DMS 273 (cell line): ENCODE data around the gene RSU1.
"Not testable (repeated sequence)": the region's sequence is repeated elsewhere in the genome, so short reads cannot be mapped to it uniquely, and the experiment has no call there.

ENCODE experiments used
- DNase-seq: peaks from one replicate; lab custom pipeline; 2025; ENCODE audit not compliant: unreplicated experiment; lab: John Stamatoyannopoulos, UW

Gene RSU1

DNA sequence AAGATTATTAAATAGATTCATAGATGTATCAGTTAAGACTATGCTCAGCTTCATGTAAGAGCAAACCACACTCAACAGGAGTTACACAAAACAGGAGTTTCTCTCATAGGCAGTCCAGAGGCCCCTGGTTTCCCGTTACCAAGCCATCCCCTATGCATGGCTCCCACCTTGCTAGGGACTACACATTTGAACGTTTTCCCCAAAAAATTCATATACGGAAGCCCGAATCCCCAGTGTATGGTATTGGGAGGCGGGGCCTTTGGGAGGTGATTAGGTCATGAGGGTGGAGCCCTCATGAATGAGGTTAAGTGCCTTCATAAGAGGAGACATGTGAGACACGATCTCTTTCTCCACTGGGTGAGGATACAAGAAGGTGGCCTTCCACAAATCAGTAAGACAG lies 29.1 kb downstream of the RSU1 start:
- DNase-seq = no peak

DNA sequence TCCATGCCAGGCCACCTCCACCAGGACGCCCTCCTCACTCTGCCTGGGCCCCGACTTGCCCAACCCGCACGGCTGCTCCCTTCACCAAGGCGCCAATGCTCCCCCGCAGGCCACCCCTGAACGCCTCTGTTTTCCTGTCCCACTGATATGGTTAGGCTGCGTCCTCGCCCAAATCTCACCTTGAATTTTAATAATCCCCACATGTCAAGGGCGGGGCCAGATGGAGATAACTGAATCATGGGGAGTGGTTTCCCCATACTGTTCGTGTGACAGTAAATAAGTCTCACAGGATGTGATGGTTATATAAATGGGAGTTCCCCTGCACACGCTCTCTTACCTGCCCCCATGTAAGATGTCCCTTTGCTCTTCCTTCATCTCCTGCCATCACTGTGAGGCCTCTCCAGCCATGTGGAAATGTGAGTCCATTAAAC lies 29.8 kb downstream of the RSU1 start:
- no peak for DNase-seq

DNA sequence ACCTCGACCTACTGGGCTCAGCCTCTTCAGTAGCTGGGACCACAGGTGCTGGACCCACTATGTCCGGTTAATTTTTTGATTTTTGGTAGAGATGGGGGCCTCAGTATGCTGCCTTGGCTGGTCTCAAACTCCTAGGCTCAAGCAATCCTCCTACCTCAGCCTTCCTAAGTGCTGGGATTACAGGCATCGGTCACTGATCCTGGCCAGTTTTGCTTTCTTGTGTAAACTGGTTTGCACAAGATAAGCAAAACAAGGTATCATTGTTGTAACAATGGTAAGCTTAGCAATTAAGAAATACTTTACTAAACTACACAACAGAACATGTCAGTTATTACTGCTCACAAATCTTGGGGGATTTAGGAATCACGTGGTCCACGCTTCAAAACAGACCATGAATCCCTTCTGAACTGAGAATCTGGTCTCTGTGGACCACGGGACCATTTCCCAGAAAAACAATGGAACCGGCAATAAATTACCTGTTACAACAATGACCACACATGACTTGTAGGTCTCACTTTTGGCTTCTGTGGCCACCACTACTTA lies 36.8 kb downstream of the RSU1 start:
- DNase-seq = no peak

DNA sequence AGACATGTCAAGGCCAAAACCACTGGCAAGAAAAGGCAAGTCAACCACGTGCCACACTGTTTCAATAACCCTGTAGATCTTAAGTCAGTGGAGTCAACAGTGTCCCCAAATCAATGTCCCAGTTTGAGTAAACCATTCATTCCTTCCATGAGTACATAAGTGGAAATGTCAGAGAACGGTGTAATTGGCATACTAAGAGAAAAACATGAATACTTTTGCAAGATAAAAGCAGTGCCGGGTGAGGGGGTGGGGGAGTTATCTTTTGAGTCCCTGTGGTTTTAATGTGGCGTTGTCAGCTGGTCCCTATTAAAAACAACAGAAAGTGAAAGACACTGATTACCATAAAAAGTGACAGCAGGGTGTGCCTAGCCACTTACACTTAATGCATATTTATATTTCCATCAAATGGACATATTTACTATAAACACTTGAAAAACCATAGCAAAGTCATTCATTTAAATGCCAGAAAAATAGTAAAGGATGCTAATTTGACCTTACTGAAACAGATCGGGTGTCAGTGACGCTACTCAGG lies 37.8 kb downstream of the RSU1 start:
- DNase-seq = no peak

DNA sequence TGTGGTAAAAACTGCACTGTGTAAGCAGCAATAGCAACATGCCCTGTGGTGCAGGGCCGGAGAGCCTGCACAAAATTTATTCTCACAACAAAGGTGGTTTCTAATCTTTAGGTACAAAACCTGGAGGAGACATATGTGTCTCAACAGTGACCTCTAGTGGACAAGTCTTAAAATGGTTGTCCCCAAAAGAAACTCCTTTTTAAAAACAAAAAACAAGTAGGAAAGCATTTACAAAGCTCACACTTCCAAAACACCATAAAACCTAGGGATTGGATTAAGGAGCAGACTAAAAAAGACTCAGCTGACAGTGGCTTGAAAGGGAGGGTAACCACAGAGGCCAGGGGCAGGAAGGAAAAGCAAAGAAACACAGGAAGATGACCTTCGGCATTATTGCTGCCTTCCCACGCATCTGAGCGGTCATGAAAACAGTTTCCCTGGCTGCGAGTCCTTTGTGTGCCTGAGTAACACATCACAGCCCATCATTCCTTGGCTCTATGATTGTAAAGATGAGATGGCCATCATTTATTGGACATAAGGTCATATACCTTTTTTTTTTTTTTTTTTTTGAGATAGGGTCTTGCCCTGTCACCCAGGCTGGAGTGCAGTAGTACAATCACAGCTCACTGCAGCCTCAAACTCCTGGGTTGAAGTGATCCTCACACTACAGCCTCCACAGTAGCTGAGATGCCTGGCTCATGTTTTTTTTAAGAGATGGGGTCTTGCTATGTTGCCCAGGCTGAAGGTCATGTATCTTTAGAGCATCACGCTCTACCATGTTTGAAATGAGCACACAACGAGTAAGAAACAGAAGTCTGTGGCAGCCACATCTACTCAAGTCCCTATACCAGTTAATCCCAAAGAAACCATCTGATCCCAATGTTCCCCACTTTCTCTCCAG lies 39.5 kb downstream of the RSU1 start:
- DNase-seq = peak; percentile 64

DNA sequence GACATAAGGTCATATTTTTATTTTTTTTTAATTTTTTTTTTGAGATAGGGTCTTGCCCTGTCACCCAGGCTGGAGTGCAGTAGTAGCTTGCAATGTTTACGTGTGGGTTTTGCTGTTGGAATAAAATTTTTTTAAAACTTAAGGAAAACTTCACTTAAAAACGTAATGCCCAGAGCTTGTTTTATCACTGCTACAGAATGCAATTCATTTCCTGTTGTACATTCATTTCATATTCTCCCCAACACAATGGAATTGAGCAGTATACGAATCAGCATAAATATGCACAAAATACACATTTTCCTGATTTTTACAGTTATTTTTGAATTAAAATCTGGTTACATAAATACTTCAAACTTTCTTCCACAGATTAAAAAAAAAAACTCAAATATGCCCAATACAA lies 40.3 kb downstream of the RSU1 start:
- DNase-seq = no peak

DNA sequence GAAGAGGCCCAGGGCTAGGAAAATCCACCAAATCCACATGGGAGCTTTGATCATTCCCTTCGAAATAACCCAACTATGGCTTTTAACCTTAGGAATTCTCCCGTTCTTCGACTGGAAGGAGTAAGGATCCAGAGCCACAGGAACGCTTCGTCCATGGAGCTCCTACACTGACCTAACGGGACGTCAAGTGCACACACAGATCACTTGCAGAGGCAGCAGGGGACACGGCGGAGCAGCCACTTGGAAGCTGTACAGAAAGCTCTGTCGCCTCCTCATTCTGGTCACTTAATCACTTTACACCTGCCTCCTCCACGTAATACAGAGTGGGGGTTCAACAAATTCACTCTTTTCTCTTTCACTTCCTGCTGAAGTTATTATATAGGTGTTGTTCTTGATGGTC lies 43.9 kb downstream of the RSU1 start:
- DNase-seq = no peak

DNA sequence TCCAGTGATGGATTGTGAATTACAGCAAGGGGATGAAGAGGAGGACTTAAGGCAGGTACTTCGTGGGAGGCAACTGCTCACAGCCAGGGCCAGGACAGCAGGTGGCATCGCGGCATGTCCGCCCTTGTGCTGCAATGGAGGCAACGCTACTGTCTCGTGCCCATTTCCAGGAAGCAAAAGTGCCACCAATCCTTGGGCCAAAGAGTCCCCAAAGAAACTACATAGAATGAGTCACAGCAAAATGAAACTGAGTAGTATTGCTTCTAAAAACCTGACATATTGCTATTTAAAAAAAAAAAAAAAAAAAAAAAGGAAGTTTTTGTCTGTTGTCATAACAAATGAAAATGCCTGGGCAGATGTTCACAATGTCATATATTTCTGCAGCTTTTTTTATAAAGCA lies 46.6 kb downstream of the RSU1 start:
- DNase-seq = no peak

DNA sequence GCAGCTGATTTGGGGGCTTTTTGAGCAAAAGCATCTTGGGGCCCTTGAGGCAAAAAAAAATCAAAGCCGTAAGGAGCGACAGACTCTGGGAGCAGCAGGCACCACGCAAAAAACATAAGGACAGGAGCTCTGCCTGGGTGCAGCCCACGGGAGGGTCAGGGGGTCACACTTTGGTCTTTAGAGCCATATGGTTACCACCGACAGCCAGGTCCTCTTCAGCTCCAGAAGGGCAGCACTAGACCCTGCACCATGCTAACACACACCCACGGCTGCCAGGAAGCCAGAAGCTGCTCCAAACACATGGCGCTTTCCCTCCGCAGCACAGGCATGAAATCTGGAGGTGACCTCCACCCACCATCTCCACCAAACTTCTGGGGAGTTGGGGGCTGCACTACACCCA lies 47.1 kb downstream of the RSU1 start:
- peak; percentile 0 for DNase-seq

DNA sequence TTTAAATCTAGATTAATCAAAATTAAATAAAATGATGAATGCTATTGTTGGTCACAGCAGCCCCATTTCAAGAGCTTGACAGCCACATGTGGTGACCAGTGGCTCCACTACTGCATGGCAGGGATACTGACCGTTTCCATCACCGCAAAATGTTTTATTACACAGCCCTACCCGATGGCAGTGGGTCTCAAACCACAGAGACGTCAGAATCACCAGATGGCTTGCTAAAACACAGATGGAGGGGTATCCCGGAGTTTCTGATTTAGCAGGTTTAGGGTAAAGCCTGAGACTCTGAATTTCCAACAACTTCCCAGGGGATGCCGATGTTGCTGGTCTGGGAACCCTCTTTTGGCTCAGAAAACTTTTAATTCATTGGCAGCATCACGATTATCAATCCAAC lies 47.9 kb downstream of the RSU1 start:
- DNase-seq = peak; percentile 1

DNA sequence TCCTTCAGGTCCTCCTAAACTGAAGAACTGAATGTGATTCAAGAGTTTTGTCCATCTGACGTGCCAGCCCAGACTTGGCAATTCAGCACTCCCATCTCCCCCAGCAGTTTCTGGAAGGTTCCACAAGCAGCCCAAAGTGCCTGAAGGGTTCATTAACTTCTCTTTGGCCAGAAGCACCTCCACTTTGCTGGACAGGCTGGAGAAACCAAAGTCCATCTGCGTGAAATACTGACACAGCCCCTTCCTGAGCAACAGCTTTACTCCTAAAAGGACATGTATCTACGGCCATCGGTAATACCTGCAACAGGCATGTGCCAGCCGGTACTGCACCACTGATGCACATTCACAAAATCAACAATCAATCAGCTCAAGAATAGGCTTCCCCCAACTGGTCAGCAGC lies 48.5 kb downstream of the RSU1 start:
- no peak for DNase-seq

DNA sequence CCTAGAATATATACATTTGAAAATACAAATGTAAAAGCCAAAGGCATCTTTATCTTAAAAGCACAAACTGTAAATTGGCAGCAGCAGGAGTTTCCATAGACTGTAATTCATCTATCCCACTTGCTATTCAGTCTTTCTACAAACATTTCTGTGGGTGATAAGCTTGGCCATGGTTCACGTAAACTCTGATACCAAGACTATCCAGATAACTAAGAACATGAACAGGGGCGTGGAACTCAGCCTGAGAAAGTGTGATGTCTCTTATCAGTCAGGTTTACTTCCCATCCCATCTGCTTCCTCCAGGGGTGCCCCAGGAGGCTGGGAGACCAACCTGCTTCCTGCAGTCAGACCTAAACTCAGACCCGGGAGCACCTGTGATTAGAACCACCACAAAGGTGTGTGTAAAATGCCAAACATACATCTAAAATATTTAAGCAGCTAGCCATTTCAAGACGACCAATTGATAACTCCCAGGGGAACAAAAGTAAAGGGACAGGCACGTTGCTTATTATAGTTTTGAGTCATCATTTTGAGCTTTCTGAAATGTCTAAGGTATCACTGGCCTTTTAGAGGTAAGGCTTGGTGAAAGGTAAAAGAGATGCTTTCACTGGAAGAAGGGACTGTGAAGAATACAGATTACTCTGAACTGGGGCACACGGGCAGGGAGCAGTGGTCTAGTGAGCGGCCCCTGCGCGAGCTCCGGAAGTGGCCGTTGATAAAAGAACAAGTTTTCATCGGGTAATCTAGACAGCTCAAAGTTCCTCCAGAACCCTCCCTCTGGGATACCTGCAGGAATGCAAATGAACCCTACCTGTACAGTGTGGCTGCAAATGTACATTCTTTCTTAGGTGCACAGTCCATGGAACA lies 51.5 kb downstream of the RSU1 start:
- no peak for DNase-seq

DNA sequence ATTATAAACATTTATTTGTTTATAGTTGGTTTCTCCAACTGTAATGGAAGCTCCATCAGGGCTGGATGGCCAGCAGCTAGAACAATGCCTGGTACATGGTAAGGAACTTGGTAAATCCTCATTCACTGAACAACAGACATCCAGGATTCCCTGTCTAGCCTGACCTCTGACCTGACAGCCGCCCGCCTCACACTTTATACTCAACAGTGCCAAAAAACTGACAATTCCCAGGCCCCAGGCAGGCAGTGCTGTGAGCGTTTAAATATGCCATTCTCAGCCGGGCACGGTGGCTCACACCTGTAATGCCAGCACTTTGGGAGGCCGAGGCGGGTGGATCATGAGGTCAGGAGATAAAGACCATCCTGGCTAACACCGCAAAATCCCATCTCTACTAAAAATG lies 55.9 kb downstream of the RSU1 start:
- no peak for DNase-seq

DNA sequence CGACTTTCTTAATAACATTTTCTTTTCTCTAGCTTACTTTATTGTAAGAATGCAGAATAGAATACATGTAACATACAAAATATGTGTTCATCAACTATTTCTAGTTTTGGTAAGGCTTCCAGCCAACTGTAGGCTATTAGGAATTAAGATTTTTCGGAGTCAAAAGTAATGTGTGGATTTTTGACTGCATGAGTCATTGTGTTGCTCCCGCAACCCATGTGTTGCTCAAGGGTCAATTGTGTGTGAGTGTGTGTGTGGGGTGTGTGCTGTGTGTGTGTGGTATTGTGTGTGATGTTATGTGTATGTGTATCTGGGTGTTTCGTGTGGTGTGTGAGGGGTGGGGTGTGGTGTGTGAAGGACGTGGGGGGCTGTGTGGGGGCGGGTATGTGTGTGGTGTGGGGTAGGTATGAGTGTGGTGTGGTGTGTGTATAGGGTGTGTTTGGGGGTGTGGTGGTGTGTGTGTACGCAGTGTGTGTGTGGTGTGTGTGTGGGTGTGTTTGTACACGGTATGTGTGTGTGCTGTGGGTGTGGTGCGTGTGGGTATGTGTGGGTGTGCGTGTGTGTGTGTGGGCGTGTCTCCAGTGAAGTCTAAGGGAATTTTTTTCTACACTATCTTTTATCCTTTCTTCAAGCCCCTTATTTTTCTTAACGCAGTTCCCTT lies 60.5 kb downstream of the RSU1 start:
- DNase-seq = no peak

DNA sequence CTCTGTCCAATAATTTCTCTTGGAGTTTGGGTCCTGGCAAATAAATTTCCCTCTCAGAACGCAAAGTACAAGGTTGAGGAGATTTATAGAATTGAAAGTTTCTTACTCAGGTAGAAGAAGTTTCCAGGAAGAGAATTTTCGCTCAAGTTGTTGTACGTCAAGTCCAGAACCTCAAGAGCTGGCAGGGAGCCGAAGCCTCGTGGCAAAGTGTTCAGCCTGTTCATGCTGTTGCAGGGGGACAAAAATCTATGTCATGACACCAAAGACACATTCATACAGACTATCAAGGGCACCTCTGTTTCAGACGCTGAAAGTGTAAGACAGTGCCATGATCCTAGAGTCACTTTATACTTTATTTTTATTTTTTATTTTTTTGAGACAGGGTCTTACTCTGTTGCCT lies 62.5 kb downstream of the RSU1 start:
- no peak for DNase-seq

DNA sequence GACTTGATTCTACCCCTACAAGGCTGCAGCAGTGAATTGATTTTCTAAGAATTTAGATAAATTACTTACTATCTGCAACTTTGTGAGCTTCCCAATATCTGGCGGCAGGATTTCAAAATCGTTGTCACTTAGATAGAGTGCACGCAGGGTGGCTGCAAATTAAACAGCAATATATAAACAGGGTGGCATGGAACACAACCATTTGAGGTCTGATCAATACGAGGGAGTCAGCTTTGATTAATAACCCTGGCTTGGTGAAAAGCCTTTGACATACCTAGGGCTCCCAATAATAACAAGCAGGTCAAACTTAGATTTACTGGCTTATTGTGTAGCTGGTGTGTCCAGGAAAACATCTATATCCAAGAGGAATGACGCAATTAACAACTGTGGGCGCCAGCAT lies 64.4 kb downstream of the RSU1 start:
- not testable (repeated sequence) for DNase-seq

DNA sequence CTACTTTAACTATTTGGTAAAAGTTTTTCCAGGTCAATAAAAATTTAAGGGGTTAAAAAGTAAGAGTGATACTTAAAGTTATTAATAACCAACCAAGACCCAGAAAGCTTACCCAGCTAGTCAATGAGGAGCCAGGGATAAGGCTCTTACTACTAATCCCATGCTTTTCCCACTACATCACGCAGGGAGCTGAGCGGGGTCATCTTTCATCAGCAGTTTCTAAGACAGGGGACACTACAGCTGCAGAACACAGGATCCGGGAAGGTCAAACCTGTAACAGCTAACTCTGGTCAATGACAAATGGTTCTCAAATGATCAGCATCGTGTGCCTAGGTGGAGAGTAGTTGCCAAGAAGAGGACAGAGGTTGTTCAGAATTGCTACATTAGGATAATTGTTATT lies 65.1 kb downstream of the RSU1 start:
- DNase-seq = no peak

DNA sequence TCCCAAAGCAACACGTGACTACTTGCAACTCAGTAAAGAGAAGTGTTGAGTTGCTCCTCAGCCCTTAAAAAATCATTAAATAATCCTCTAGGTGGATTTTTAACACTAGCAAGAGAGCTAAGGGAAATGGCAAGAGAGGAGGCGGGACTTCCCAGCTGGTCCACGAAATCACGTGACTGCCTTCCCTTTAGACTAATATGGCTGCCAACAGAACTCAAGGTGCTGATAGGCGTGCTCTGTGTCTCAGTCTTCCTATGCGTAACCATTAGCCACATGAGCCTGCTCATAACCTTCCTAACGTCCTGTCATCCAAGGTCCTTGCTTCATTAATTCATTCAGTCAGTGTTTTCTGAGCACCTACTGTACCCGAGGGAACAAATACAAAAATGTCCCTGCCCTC lies 66.0 kb downstream of the RSU1 start:
- DNase-seq = no peak

DNA sequence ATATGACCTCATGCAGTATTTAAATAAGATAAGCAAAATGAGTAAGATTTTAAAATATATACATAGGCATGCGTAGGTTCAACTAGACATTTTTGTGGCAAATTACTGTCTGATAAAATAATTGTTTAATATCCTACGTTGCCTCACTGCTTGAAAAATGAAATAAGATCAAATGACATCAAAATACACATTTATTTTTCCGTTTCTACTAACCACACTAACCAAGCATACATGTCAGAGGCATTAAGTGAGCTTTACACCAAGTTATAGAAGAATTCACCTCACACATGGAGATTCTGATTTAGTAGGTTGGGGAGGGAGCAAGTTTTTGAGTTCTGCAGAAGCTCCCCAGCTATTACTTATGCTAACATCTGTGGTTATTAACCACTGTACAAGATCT lies 66.8 kb downstream of the RSU1 start:
- no peak for DNase-seq

DNA sequence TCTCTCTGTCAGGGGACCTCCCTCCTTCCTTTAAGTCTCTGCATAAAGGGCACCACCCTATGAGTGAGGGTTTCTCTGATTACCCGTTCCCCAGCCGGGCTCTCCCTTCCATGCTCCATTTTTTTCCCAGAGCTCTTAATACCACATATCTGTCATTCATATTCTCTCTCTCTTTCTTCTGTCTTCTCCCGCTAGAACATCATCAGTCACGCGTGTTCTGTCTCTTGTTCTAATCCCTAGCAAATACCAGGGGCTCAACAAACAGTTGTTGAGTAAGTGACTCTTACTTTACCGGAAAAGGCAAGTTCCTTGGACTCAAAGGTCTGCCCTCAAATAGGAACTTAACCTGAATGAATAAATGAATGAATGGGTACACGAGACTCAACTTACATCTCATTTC lies 68.5 kb downstream of the RSU1 start:
- DNase-seq = no peak

DNA sequence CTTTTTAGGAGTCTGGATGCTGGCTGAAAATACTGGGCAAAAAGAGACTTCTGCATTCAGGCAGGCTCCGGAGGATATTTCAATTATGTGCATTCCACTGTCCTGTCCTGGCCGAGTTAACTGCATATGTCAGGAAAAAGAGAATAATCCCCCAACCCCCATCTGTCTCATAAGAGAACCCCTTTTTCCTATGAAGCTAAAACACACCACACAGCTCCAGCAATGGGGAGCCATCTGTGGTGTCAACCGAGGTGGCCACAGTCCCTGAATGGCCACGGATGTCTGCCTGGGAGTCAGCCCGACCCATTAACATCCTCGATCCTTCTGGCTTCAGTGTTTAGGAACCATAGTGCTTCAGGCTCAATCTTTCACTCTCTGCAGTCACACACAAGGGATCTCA lies 70.4 kb downstream of the RSU1 start:
- no peak for DNase-seq
